K562 (cell line): ENCODE measurements around the gene DOK4. TPM values are rescaled to one million over a fixed set of nuclear protein-coding genes. Genes with fewer than 3 reads are reported as not detected.

Experiments
- CHD1 ChIP-seq: fragments of 200-600 bp; sonication (generic); IDR thresholded peaks from one replicate; pipeline ENCODE4 v1.6.1; 2012; ENCODE audit warnings: mild to moderate bottlenecking, moderate library complexity, low read length, inconsistent platforms
- EP300 ChIP-seq: IDR thresholded peaks from 2 replicates; pipeline ENCODE4 v1.6.1; 2012; ENCODE audit warnings: low read length, improper control_type of control experiment
- FOS ChIP-seq: IDR thresholded peaks from 3 replicates; pipeline ENCODE4 v1.6.1; 2011; ENCODE audit not compliant: insufficient read length; ENCODE audit errors: extremely low read depth
- FOXP1 ChIP-seq: sonication (generic); formaldehyde crosslinking; IDR thresholded peaks from 2 replicates; pipeline ENCODE4 v1.8.0; 2022; ENCODE audit warnings: mild to moderate bottlenecking, missing genetic modification reagents
- KAT7 ChIP-seq: sonication (generic); formaldehyde crosslinking; IDR thresholded peaks from 2 replicates; pipeline ENCODE4 v1.8.0; 2022; ENCODE audit warnings: missing genetic modification reagents, mild to moderate bottlenecking, borderline replicate concordance
- PREB ChIP-seq: sonication (generic); formaldehyde crosslinking; IDR thresholded peaks from 2 replicates; pipeline ENCODE4 v1.8.1; 2023; ENCODE audit warnings: mild to moderate bottlenecking, missing genetic modification reagents
- RERE ChIP-seq: sonication (generic); formaldehyde crosslinking; IDR thresholded peaks from 2 replicates; pipeline ENCODE4 v1.8.0; 2023; ENCODE audit warnings: missing genetic modification reagents, mild to moderate bottlenecking, borderline replicate concordance
- SIN3A ChIP-seq, 2 experiments: fragments of 150-350 bp in 1 of 2; IDR thresholded peaks; 2 replicates each; pipeline ENCODE4 v1.6.1; 2011 to 2016; ENCODE audit warnings: borderline replicate concordance in 2 of 2, low read depth in 2 of 2, low read length in 2 of 2, mild to moderate bottlenecking in 2 of 2, moderate library complexity in 2 of 2; ENCODE audit not compliant: control insufficient read depth in 1 of 2
- TBL1XR1 ChIP-seq, 2 experiments: IDR thresholded peaks; 2 replicates each; pipeline ENCODE4 v1.6.1; 2012; ENCODE audit warnings: improper control_type of control experiment in 2 of 2, low read length in 2 of 2, mild to moderate bottlenecking in 1 of 2
- TFAP4 ChIP-seq: sonication (generic); formaldehyde crosslinking; IDR thresholded peaks from 2 replicates; pipeline ENCODE4 v1.8.0; 2022; ENCODE audit warnings: missing genetic modification reagents, mild to moderate bottlenecking, moderate library complexity, borderline replicate concordance
- TOE1 ChIP-seq, 2 experiments: fragments of 450-650 bp in 1 of 2; sonication (generic) in 1 of 2; formaldehyde crosslinking in 1 of 2; IDR thresholded peaks; 2 replicates each; pipeline versions ENCODE4 v1.7.1 to v1.8.0; 2016 to 2022; ENCODE audit warnings: borderline replicate concordance in 2 of 2, mild to moderate bottlenecking in 2 of 2, antibody characterized with exemption in 1 of 2, inconsistent platforms in 1 of 2, low read depth in 1 of 2, missing genetic modification reagents in 1 of 2, moderate library complexity in 1 of 2
- ZBTB11 ChIP-seq, 3 experiments: fragments of 200-800 bp in 1 of 3; fragments of 250-450 bp in 1 of 3; fragments of 450-650 bp in 1 of 3; sonication (Bioruptor Pico) in 1 of 3; sonication (Bioruptor generic) in 1 of 3; formaldehyde crosslinking in 1 of 3; IDR thresholded peaks; 2 replicates each; pipeline versions ENCODE4 v1.6.1 to v1.8.0; 2016 to 2022; ENCODE audit warnings: mild to moderate bottlenecking in 2 of 3, missing genetic modification characterization in 2 of 3, missing compliant biosample characterization in 1 of 3, moderate library complexity in 1 of 3
- ZNF740 ChIP-seq, 3 experiments: fragments of 200-800 bp in 1 of 3; sonication (Bioruptor generic) in 1 of 3; sonication (generic) in 1 of 3; formaldehyde crosslinking in 1 of 3; IDR thresholded peaks; 2 replicates each; pipeline versions ENCODE4 v1.6.1 to v1.8.0; 2016 to 2022; ENCODE audit warnings: mild to moderate bottlenecking in 2 of 3, missing compliant biosample characterization in 2 of 3, missing genetic modification characterization in 2 of 3, missing genetic modification reagents in 1 of 3
- polyA plus RNA-seq, 8 experiments: library from polyadenylated mRNA; depleted of rRNA in 4 of 8; stranded (reverse) in 5 of 8; unstranded in 3 of 8; fragments of >200 nt; fragmentation: Nextera tagmentation in 2 of 8; fragmentation: Illumina TruSeq in 1 of 8; extraction: Ambion mirVana in 2 of 8; extraction: Trizol in 1 of 8; gene quantifications; 2 replicates each; pipeline versions ENCODE4 v1.2.1 to v1.2.3, GENCODE V29; 2011 to 2014; ENCODE audit warnings: inconsistent platforms in 1 of 8, missing spikeins in 1 of 8
- total RNA-seq, 7 experiments: library from RNA; depleted of rRNA in 6 of 7; stranded (reverse); fragments of >200 nt in 6 of 7; fragmentation: Illumina TruSeq in 2 of 7; extraction: Trizol in 2 of 7; gene quantifications; 2 replicates each; pipeline versions ENCODE4 v1.2.1 to v1.2.3, GENCODE V29; 2011 to 2021; ENCODE audit warnings: low replicate concordance in 1 of 7

DOK4 gene
- total and polyA plus RNA-seq, 9 of the 15 experiments (the other 6 are each of a cell fraction or from before 2014, with no cell fraction given) = 0.10 to 14.4 (median 8.3) TPM

- TF ChIP-seq TOE1 (IDR thresholded peaks at IDR 0.05; ENCODE audit: borderline replicate concordance) = no peak
- no peak for TF ChIP-seq TOE1 (CRISPR knock-in tag; IDR thresholded peaks at IDR 0.05; ENCODE audit: borderline replicate concordance, low read depth)
- no peak for TF ChIP-seq KAT7 (CRISPR knock-in tag)
- TF ChIP-seq TBL1XR1 (IDR thresholded peaks at IDR 0.05; ENCODE audit: low read length in 2 of 2) = no peak
- TF ChIP-seq SIN3A (IDR thresholded peaks at IDR 0.05; ENCODE audit: borderline replicate concordance in 2 of 2, control insufficient read depth in 1 of 2, low read depth in 2 of 2, low read length in 2 of 2) = 0 out of 4 replicates have a peak, but pooled peaks of 1 of the 2 experiments have one; percentile 19
- no peak for TF ChIP-seq EP300
- no peak for TF ChIP-seq RERE (CRISPR knock-in tag)
- no peak for TF ChIP-seq ZBTB11 (CRISPR knock-in tag; IDR thresholded peaks at IDR 0.05)
- TF ChIP-seq CHD1 = peak; percentile 66
- no peak for TF ChIP-seq FOS
- TF ChIP-seq ZNF740 (CRISPR knock-in tag; IDR thresholded peaks at IDR 0.05) = no peak
- 0 out of 4 replicates have a peak, but pooled peaks of 1 of the 2 experiments have one; percentile 33 for TF ChIP-seq ZNF740 (tag; IDR thresholded peaks at IDR 0.05)
- no peak for TF ChIP-seq FOXP1 (CRISPR knock-in tag)
- TF ChIP-seq TFAP4 (CRISPR knock-in tag) = no peak
- no peak for TF ChIP-seq PREB (CRISPR knock-in tag)
Measured at GRCh38 chr16:57462978-57463362, 23.3 kb downstream of the DOK4 start (continued).
